ENCODE measurements around the gene TP63.
"Not testable (repeated sequence)": the region's sequence is repeated elsewhere in the genome, so short reads cannot be mapped to it uniquely, and the experiment has no call there.

Gene TP63

DNA sequence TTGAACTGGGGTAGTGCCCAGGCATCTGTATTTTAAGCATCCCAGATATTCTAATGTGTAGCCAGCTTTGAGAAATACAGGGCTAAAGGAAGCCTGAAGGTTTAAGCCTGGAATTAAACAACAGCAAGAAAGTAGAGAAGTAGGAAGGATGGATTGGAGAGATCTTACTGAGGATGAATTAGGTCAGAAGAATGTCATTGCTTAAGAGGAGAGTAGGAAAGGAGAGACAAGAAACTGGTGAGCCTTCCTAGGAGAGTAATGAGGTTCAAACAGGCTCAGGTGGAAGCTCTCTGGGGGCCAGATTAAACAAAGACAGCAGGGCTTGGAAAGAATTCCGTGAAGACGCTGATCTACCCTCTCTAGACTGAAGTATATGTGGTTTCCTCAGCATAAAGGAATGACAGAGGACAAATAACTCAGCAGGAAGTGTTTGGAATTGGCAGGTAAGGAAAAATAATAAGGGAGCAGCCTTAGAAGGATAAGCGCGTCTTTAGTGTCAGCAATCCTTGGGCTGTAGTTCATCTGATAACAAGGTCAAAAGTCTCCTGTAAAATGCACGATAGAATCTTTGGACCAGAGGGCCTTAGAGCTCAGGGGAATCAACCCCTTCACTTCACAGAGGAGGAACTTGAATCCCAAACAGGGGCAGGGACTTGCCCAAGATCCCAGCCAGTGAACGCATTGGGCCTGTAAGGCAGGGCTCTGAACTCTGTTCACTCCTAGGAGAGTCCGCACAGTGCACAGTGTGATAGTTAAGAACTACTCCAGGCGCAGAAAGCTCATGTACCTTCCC is 90.9 kb downstream of the TP63 start:
- DNase-seq (ENCODE audit: low read depth in 2 of 2, low spot score in 1 of 2): no peak

DNA sequence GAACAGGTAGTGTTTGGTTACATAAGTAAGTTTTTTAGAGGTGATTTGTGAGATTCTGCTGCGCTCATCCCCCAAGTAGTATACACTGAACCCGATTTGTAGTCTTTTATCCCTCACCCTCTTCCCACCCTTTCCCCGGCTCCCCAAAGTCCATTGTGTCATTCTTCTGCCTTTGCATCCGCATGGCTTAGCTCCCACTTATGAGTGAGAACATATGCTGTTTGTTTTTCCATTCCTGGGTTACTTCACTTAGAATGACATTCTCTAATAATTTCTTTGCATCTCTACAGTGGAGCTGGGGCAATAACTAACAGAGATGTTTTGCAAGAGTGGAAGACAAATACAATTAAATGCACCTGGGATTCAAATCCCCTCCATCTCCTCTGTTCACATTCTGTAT is 93.2 kb downstream of the TP63 start:
- no peak for DNase-seq (ENCODE audit: low read depth in 2 of 2, low spot score in 1 of 2)

DNA sequence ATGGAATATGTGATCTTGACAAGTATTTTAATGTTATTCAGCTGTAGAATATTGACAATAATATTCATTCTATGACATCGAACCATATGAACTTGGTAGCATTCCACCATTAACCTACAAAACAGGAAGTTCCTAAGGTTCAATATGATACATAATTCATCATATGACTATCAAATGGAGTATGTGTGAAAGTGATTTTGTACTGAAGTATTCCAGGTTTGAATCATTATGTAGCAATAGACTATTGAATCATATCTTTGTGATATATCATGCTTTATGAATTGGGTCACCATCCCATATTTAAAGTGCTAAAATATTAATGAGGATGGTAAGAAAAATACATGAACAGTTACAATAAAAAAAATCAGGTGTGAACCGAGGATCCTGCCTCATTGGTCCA is 95.1 kb downstream of the TP63 start:
- DNase-seq (ENCODE audit: low read depth in 2 of 2, low spot score in 1 of 2): no peak

DNA sequence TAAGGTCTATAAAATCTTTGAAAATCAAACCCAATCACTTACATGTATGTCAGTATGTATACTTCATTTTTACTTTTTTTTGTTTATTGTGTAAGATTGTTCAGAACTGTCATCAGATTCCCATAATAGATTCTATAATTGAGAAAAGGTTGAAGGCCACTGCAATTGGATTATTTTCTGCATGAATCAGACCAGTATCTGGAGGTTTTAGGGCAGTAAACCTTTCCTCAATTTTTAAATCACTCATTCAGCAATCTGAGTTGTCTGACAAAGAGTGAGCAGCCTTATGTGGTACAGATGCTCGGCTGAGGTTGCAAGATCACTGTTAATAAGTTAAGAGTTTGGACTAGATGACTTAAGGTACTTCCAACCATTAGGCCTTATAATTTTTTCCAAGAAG is 96.0 kb downstream of the TP63 start:
- DNase-seq (ENCODE audit: low read depth in 2 of 2, low spot score in 1 of 2): no peak

DNA sequence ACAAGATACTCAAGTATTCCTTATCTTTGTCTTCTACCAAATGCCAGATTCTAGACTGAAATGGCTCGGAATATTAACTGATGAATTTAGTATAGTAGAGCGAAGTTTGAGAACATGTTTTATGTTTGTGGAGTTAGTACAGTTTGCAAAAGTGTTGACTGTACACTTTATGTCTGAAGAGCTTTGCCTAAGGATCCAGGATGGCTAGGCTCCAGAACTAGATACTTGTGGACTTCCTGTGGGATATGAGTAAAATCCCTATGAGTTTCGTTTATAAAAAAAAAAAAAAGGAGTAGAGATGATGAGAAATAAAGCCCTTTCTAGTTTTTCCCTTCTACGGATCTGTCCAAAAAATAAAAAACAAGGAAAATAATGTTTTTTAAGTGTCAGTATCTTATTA is 96.7 kb downstream of the TP63 start:
- DNase-seq (ENCODE audit: low read depth in 2 of 2, low spot score in 1 of 2): no peak

DNA sequence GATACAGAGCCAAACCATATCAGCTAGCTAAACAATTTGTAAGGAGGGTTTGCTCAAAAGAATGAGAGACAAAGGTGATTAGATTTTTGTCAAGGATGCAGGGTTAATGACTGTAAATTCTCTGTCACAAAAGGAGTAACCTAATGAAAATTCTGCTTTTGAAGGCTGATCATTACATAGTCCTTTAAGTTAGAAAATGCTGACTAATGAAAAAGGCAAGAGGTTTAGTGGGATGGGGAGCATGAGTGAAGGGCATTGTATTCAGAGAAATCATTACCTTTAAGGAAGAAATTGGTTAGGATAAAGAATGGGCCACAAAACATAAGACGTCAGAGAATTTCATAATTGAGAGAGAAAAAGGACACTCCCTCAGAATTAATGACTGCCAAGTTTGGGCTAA is 97.7 kb downstream of the TP63 start:
- no peak for DNase-seq (ENCODE audit: low read depth in 2 of 2, low spot score in 1 of 2)

DNA sequence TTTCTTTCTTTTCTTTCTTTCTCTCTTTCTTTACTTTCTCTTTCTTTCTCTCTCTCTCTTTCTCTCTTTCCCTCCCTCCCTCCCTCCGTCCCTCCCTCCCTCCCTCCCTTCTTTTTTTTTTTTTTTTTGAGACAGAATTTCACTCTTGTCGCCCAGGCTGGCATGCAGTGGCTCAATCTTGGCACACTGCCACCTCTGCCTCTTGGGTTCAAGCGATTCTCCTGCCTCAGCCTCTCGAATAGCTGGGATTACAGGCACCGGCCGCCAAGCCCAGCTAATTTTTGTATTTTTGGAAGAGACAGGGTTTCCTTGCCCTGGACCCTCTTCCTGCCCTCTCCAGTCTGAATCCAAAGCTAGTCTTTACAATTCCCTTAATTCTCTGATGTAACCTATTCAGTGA is 102.9 kb downstream of the TP63 start:
- DNase-seq (ENCODE audit: low read depth in 2 of 2, low spot score in 1 of 2): no peak

DNA sequence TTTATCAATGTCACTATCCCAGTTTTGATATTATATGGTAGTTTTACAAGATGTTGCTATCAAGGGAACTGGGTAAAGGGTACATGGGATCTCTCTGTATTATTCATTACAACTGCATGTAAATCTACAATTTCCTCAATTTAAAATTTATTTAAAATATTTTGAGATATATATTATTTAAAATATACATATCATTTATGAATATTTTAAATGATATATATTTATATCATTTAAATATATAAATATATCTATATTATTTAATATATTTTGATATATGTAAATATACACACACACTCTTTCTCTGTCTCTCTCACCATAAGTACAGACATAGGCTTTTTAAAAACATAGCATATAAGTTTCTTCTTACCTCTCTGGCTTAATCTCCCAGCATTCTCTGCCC is 104.7 kb downstream of the TP63 start:
- DNase-seq (ENCODE audit: low read depth in 2 of 2, low spot score in 1 of 2): no peak

DNA sequence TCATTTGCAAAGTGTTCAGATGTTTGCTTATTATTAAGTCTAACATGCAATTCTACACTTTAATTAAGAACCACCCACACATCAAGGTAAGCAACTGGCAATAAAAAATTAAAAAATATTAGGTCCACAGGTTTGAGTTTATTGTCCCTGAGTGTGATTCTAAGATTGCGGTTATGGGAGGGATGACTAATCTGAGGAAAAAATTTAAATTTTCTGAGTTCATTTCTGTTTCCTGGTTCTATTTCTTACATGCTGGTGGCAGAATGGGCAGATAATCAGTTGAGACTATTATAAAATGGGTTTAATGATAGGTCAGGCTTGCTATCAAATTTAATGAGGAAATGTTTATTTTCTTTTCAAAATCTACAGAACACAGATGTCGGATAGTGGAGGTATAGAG is 105.9 kb downstream of the TP63 start:
- no peak for DNase-seq (ENCODE audit: low read depth in 2 of 2, low spot score in 1 of 2)

DNA sequence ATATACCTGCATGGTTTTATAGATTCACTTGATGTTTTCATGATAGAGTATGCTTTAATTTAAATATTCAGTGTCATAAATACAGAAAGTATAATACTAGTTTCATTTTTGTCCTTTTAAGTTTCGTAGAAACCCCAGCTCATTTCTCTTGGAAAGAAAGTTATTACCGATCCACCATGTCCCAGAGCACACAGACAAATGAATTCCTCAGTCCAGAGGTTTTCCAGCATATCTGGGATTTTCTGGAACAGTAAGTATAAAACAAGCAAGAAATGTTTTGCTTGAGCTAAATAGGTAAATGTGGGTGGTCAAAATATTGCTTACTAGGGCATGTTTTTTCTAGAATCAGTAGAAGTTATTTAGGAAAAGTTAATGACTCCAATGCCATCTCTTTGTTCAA is 106.4 kb downstream of the TP63 start:
- DNase-seq (ENCODE audit: low read depth in 2 of 2, low spot score in 1 of 2): no peak

DNA sequence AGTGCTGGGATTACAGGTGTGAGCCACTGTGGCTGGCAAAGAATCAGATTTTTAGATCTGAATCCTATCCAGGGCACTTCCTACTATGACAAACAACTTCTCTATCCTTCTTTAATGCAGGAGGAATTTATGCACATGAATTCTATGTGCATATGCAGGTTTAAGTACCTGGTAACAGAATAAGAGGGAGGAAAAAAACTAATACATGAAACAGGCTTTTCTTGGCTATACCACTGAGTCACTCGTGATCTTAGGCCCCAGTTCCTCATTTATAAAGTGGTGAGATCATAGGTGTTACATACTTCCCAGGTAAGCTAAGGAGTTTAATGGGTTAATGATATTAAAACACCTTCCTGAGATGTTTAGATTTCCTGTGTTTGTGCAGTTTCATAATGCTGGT is 108.2 kb downstream of the TP63 start:
- DNase-seq (ENCODE audit: low read depth in 2 of 2, low spot score in 1 of 2): no peak

DNA sequence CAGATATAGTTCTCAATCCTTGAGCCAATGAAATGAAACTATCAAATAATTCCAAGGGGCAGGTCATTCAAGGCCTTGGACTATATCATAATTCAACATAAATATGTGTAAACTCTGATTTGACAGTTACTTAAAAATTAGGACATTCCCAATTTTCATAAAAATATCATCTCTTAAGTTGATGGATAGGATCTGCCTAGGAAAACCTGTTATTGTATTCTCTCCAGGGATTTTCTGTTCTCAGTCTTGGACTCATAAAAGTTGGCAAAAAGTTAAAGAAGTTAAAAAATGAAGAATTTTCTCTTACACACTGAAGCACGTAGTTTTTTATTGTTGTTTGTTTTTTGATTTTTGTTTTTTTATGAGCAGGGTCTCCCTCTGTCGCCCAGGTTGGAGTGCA is 109.0 kb downstream of the TP63 start:
- no peak for DNase-seq (ENCODE audit: low read depth in 2 of 2, low spot score in 1 of 2)

DNA sequence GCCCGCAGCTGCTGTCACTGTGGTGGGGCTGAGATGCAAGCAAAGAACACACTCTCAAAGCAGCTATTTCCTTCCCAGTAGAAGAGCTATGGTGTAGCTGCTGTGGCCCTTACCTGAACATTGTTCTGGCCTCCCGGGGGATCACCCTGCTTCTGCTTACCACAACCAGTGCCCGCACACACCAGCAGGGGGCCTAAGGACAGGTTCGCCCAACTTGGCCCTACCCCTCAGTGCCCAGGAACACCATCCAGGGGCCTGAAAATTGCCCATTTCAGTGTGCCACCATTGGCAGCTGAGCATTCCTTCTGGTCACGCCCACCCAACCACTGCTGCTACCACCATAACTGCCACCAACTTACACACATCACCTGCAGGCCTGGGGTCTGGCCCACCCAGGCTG is 113.0 kb downstream of the TP63 start:
- DNase-seq (ENCODE audit: low read depth in 2 of 2, low spot score in 1 of 2): no peak

DNA sequence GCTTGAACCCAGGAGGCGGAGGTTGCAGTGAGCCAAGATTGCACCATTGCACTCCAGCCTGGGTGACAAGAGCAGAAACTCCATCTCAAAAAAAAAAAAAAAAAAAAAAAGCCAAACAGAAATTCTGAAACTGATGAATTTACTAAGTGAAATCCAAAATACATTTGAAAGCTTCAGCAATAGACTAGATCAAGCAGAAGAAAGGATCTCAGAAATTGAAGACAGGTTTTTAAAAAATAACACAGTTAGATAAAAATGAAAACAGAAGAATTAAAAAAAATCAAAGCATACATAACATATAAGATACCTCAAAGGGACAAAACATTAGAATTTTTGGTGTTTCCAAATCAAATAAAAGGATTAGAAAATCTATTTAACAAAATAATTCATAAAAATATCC is 114.4 kb downstream of the TP63 start:
- DNase-seq (ENCODE audit: low read depth in 2 of 2, low spot score in 1 of 2): no peak

DNA sequence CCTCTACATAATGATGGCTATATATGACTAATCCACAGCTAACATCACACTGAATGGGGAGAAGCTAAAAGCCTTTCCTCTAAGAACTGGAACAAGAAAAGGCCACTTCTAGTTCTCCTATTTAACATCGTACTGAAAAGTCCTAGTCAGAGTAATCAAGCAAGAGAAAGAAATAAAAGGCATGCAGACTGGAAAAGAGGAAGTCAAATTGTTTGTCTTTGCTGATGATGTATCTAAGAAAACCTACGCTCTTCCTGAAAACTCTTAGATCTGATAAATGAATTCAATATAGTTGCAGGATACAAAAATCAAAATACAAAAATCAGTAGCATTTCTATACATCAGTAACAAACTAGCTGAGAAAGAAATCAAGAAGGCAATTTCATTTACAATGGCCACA is 116.9 kb downstream of the TP63 start:
- no peak for DNase-seq (ENCODE audit: low read depth in 2 of 2, low spot score in 1 of 2)

DNA sequence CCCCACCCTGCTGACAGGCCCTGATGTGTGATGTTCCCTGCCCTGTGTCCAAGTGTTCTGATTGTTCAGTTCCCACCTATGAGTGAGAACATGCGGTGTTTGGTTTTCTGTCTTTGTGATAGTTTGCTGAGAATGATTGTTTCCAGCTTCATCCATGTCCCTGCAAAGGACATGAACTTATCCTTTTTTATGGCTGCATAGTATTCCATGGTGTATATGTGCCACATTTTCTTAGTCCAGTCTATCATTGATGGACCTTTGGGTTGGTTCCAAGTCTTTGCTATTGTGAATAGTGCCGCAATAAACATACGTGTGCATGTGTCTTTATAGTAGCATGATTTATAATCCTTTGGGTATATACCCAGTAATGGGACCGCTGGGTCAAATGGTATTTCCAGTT is 119.8 kb downstream of the TP63 start:
- not testable (repeated sequence) for DNase-seq (ENCODE audit: low read depth in 2 of 2, low spot score in 1 of 2)

DNA sequence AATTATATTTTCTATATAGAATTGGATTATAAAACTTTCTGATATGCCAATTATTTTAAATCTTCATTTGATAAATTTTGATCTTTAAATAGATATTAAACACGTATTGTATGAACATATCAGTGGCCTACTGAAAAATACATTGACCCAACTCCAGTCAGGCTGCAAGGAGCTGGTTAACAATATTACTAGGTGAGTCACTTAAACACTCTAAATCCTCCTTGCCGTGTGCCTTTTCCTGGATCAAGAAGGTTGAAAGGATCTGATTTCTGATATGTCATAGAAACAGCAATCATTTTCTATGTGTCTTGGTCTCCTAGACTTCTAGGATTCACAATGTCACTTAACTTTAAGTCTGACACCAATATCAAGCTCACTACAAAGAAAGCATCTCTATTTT is 123.2 kb downstream of the TP63 start:
- no peak for DNase-seq (ENCODE audit: low read depth in 2 of 2, low spot score in 1 of 2)

DNA sequence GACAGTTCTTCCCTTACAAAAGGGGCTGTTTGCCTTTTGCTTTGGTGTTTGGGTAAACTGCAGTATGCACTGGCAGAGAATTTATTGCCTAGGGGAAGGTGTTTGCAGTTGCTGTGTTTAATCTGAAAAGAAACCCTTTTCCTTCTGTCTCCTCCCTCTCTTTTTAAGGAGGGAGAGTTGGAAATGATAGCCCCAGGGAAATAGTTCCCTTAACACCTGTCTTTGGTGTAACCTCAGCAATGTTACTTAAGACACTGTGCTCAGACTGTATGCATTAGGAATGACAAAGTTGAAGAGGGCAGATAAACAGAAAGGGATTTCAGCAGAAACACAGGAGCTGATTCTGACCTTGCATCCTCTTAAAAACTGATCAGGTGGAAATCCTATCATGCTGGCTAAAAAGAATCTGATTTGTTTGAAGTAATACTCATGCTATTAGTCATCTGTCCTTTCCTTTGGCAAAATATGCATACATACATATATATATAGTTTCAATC is 125.4 kb downstream of the TP63 start:
- no peak for DNase-seq (ENCODE audit: low read depth in 2 of 2, low spot score in 1 of 2)

DNA sequence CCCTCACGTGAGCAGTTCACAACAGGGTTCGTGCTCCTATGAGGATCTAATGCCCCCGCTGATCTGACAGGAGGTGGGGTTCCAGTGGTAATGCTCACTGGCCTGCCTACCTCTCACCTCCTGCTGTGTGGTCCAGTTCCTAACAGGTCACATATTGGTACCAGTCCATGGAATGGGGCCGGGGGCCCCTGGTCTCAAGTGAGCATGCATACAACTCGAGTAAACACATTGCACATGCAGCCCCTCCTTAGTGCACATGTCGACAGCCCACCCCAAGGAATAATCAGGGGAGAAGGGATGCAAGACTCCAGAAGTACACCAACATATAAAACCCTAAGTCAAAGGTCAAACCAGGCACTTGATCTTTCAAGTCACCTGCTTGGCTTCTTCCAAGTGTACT is 127.0 kb downstream of the TP63 start:
- no peak for DNase-seq (ENCODE audit: low read depth in 2 of 2, low spot score in 1 of 2)

DNA sequence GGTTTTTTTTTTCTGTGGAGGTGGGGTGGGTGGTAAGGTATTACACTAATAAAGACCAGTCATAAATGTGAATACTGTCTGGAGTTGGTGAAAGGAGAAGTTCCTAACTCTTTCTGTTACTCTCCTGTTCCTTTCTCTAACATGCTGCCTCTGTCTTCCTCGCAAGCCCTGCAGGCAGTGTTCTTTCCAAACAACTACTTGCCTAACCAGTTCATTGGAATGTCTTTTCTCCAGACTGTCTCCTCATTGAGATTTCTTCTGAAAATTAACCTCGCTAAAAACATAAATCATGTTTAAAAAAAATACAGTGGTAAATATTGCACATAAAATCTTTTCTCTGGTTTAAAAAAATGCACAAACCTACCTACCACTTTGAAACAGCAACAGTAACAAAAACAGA is 135.2 kb downstream of the TP63 start:
- DNase-seq (ENCODE audit: low read depth in 2 of 2, low spot score in 1 of 2): no peak

DNA sequence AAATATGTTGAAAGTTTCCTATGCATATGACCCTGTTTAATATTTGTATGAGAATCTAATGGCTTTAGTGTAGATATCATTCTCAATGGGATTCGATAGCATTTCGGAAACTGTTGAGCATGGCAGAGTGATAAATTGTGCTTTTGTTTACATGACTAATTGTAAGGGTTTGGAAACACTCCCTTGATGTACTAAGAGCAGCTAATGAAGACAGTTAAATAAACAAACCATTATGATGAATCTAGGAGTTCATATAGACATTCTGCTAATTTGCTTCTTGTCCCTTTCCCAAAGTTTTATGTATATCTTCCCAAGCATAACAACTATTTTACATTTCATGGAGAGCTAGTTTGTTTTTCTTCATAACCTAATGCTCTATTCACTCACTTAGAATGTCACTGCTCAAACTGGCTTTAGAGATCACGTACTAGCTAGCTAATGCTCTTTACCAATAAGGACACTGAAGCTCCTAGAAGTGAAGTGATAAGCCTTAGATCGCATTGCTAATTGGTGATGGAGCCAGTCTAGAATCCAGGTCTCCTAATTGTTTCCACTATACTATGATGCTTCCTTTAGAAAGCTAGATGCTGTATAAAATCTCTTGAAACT is 140.8 kb downstream of the TP63 start:
- no peak for DNase-seq (ENCODE audit: low read depth in 2 of 2, low spot score in 1 of 2)

DNA sequence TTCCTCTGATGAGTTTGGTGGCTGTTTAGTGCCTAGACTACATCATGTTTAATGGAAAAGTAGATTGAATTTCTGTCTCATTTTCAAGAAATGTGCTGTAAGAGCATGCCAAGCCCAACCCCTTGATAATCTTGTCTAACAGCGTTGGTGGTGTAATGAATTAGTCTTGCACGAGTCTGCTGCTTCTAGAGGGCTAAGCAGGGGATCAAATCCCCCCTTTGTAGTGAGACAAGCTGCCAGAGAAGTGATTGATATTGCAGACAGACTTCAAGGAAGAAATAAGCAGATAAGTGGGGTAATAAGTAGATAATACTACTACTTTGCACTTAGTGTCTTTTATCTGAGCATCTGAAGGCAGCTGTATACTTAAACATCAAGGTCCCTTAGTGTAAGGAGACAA is 141.4 kb downstream of the TP63 start:
- DNase-seq (ENCODE audit: low read depth in 2 of 2, low spot score in 1 of 2): no peak

DNA sequence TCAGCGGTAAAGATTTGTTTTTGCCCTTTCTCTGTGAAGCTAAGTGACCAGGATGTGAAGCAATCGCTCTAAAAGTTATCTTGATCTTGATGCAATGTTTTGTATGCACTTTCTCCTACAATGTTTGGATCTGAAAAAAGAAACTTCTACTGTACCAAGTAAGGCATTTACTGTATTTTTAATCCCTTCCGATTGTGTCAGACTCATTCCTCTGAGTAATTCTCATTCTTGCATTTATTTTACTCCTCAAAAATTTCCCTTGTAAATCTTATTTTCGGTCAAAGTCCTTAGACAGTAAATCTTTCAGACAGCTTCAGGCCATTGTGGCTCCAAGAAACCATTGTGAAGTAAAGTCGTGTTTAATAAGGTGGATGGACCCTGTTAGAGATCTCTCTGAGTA is 141.9 kb downstream of the TP63 start:
- DNase-seq (ENCODE audit: low read depth in 2 of 2, low spot score in 1 of 2): no peak

Measured in stimulated activated CD8-positive, alpha-beta memory T cell treated with anti-CD3 and anti-CD28 coated beads, Interleukin-4, amount 100 ng/mL, for 4 hours (primary cell).